OCI-M1 (cell line): ENCODE measurements around the gene HNRNPH1.

Source experiments
- DNase-seq: peaks from one replicate; lab custom pipeline; 2025; lab: John Stamatoyannopoulos, UW

HNRNPH1 gene

GRCh38 chr5:179605026-179605833 lies 18.2 kb downstream of the HNRNPH1 start:
- no peak for DNase-seq

- DNase-seq, result no peak
These were observed 20.2 kb downstream of the HNRNPH1 start for GRCh38 chr5:179603308-179603707.

GRCh38 chr5:179601871-179602625 lies 21.4 kb downstream of the HNRNPH1 start:
- no peak for DNase-seq

- DNase-seq, result no peak
These were observed 23.5 kb downstream of the HNRNPH1 start for GRCh38 chr5:179599973-179600372.

GRCh38 chr5:179599566-179599965 lies 23.9 kb downstream of the HNRNPH1 start:
- DNase-seq, result no peak

GRCh38 chr5:179599100-179599499 lies 24.4 kb downstream of the HNRNPH1 start:
- DNase-seq, result no peak

- no peak for DNase-seq
These were observed 27.1 kb downstream of the HNRNPH1 start for GRCh38 chr5:179596421-179596820.

- DNase-seq, result no peak
These were observed 27.6 kb downstream of the HNRNPH1 start for GRCh38 chr5:179595916-179596315.

- DNase-seq, result no peak
These were observed 35.3 kb downstream of the HNRNPH1 start for GRCh38 chr5:179588166-179588565.

GRCh38 chr5:179585941-179586401 lies 37.5 kb downstream of the HNRNPH1 start:
- DNase-seq, result peak; percentile 69

- no peak for DNase-seq
These were observed 46.0 kb downstream of the HNRNPH1 start for GRCh38 chr5:179577286-179577960.

GRCh38 chr5:179572386-179572785 lies 51.1 kb downstream of the HNRNPH1 start:
- no peak for DNase-seq

- DNase-seq, result peak; percentile 87
These were observed 54.8 kb downstream of the HNRNPH1 start for GRCh38 chr5:179568721-179569120.

- no peak for DNase-seq
These were observed 58.9 kb downstream of the HNRNPH1 start for GRCh38 chr5:179564526-179564925.
